Loucy (cell line): ENCODE measurements around the gene C15orf40.

ENCODE experiments used
- EZH2phosphoT487 ChIP-seq: fragments of 200-600 bp; IDR thresholded peaks from 2 replicates; pipeline ENCODE4 v1.6.1; 2018; ENCODE audit warnings: antibody characterized with exemption, mild to moderate bottlenecking, moderate library complexity, borderline replicate concordance
- TF ChIP-seq, protein P1 (sequence below): fragments of 200-600 bp; sonication (generic); conservative IDR thresholded peaks from 2 replicates; pipeline ENCODE4 v1.5.1; 2014; ENCODE audit warnings: mild to moderate bottlenecking, antibody characterized with exemption, low read length

DNA sequence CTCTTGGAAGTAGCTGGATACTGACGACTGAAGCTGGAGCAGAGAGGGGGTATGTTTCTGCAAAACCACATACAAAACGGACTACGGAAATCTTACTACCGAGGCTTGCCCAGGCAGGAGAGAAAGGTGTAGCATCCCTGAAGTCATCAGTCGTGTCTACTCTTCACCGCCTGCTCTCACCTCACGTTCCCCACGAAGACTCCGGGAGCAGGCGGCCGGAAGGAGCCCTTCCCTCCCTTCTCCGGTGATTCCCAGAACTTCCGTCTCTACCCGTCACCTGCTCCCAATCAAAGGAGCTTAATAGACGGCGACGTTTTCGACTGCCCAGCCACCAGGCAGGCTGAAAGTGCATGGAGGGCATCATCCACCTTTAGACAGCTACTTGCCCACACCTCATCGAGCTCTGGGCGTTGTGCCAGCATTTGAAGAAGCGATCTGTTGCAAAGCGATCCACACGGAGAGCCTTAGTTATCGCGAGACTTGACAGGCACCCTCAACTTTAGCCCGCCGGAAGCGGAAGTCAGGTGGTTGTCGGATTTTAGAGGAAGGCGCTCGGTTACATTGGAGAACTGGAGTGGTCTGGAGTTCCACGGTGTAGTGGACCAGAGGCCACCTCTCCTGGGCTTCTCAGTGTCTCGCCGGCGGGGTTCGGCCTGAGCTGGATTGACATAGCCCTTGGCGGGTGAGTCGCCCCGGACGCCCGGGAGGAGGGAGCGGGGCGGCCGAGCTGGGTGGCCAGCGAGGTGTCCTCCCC lies 25.6 kb downstream of the C15orf40 start, which contains the start of gene RAMAC:
- TF ChIP-seq, protein P1, sequence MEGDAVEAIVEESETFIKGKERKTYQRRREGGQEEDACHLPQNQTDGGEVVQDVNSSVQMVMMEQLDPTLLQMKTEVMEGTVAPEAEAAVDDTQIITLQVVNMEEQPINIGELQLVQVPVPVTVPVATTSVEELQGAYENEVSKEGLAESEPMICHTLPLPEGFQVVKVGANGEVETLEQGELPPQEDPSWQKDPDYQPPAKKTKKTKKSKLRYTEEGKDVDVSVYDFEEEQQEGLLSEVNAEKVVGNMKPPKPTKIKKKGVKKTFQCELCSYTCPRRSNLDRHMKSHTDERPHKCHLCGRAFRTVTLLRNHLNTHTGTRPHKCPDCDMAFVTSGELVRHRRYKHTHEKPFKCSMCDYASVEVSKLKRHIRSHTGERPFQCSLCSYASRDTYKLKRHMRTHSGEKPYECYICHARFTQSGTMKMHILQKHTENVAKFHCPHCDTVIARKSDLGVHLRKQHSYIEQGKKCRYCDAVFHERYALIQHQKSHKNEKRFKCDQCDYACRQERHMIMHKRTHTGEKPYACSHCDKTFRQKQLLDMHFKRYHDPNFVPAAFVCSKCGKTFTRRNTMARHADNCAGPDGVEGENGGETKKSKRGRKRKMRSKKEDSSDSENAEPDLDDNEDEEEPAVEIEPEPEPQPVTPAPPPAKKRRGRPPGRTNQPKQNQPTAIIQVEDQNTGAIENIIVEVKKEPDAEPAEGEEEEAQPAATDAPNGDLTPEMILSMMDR, result no peak
- TF ChIP-seq EZH2phosphoT487, result no peak
